Endothelial cell of umbilical vein (primary cell): ENCODE results near the gene RBM4.

Experiments
- EZH2 ChIP-seq: IDR thresholded peaks from 2 replicates; pipeline ENCODE4 v1.6.1; 2012; ENCODE audit warnings: borderline replicate concordance, low read depth, mild to moderate bottlenecking, moderate library complexity, low read length, inconsistent platforms; ENCODE audit not compliant: severe bottlenecking
- POLR2A ChIP-seq: IDR thresholded peaks from 2 replicates; pipeline ENCODE4 v1.6.1; 2012; ENCODE audit warnings: low read depth, mild to moderate bottlenecking, control low read depth, low read length
- TF ChIP-seq, protein P1 (sequence below), 2 donors: IDR thresholded peaks; 1 replicate in 1 of 2; 2 replicates in 1 of 2; pipeline ENCODE4 v1.5.1; 2011; ENCODE audit warnings: low read length in 2 of 2, mild to moderate bottlenecking in 2 of 2, moderate library complexity in 2 of 2, control low read depth in 1 of 2, inconsistent platforms in 1 of 2, low read depth in 1 of 2; ENCODE audit not compliant: insufficient read depth in 1 of 2; ENCODE audit errors: extremely low read depth in 1 of 2
- TF ChIP-seq, protein P2 (sequence below): IDR thresholded peaks from 2 replicates; pipeline ENCODE4 v1.6.1; 2011; ENCODE audit not compliant: insufficient read depth, insufficient read length

DNA sequence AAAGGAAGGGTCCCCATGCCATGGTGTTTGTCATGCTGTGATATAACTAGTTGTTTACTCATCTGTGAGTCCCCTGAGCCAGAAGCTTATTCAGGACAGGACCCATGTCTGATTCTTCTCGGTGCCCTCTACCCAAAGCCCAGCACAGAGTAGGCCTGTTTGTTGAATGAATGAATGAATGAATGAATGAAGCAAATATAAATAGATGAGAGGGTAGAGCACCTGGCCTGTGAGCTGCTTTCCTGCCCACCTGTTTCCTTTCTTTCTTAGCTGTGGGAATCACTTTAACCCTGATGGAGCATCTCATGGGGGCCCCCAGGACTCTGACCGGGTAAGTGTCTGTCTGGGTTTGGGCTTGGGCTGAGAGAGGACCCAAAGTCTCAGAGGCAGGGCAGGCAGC, 38.3 kb upstream of the RBM4 start:
- TF ChIP-seq POLR2A (no peak), EZH2 (no peak)
- TF ChIP-seq, protein P1, sequence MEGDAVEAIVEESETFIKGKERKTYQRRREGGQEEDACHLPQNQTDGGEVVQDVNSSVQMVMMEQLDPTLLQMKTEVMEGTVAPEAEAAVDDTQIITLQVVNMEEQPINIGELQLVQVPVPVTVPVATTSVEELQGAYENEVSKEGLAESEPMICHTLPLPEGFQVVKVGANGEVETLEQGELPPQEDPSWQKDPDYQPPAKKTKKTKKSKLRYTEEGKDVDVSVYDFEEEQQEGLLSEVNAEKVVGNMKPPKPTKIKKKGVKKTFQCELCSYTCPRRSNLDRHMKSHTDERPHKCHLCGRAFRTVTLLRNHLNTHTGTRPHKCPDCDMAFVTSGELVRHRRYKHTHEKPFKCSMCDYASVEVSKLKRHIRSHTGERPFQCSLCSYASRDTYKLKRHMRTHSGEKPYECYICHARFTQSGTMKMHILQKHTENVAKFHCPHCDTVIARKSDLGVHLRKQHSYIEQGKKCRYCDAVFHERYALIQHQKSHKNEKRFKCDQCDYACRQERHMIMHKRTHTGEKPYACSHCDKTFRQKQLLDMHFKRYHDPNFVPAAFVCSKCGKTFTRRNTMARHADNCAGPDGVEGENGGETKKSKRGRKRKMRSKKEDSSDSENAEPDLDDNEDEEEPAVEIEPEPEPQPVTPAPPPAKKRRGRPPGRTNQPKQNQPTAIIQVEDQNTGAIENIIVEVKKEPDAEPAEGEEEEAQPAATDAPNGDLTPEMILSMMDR (IDR thresholded peaks at IDR 0.05; ENCODE audit: extremely low read depth in 1 of 2, insufficient read depth in 1 of 2, low read depth in 1 of 2, low read length in 2 of 2): no peak
- TF ChIP-seq, protein P2, sequence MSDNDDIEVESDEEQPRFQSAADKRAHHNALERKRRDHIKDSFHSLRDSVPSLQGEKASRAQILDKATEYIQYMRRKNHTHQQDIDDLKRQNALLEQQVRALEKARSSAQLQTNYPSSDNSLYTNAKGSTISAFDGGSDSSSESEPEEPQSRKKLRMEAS: no peak
